ENCODE measurements around the gene TRIM14.
"Not testable (repeated sequence)": the region's sequence is repeated elsewhere in the genome, so short reads cannot be mapped to it uniquely, and the experiment has no call there.

DNA sequence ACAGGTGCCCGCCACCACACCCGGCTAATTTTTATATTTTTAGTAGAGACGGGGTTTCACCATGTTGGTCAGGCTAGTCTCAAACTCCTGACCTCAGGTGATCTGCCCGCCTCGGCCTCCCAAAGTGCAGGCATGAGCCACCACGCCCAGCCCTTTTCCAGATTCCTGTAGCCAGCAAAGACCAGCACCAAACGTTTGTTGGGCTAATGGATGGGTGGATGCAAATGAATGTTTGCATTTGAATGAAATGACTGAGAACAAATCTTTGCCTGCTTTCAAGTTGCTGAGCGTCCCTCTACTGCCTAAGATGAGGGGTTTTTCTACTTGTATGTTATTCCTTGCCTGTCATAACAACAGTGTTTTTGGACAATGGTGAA, 42.5 kb downstream of the TRIM14 start:
- TF ChIP-seq, protein P1, sequence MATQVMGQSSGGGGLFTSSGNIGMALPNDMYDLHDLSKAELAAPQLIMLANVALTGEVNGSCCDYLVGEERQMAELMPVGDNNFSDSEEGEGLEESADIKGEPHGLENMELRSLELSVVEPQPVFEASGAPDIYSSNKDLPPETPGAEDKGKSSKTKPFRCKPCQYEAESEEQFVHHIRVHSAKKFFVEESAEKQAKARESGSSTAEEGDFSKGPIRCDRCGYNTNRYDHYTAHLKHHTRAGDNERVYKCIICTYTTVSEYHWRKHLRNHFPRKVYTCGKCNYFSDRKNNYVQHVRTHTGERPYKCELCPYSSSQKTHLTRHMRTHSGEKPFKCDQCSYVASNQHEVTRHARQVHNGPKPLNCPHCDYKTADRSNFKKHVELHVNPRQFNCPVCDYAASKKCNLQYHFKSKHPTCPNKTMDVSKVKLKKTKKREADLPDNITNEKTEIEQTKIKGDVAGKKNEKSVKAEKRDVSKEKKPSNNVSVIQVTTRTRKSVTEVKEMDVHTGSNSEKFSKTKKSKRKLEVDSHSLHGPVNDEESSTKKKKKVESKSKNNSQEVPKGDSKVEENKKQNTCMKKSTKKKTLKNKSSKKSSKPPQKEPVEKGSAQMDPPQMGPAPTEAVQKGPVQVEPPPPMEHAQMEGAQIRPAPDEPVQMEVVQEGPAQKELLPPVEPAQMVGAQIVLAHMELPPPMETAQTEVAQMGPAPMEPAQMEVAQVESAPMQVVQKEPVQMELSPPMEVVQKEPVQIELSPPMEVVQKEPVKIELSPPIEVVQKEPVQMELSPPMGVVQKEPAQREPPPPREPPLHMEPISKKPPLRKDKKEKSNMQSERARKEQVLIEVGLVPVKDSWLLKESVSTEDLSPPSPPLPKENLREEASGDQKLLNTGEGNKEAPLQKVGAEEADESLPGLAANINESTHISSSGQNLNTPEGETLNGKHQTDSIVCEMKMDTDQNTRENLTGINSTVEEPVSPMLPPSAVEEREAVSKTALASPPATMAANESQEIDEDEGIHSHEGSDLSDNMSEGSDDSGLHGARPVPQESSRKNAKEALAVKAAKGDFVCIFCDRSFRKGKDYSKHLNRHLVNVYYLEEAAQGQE (tag by site-specific recombination; IDR thresholded peaks at IDR 0.05): not testable (repeated sequence)
- TF ChIP-seq, protein P2, sequence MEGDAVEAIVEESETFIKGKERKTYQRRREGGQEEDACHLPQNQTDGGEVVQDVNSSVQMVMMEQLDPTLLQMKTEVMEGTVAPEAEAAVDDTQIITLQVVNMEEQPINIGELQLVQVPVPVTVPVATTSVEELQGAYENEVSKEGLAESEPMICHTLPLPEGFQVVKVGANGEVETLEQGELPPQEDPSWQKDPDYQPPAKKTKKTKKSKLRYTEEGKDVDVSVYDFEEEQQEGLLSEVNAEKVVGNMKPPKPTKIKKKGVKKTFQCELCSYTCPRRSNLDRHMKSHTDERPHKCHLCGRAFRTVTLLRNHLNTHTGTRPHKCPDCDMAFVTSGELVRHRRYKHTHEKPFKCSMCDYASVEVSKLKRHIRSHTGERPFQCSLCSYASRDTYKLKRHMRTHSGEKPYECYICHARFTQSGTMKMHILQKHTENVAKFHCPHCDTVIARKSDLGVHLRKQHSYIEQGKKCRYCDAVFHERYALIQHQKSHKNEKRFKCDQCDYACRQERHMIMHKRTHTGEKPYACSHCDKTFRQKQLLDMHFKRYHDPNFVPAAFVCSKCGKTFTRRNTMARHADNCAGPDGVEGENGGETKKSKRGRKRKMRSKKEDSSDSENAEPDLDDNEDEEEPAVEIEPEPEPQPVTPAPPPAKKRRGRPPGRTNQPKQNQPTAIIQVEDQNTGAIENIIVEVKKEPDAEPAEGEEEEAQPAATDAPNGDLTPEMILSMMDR (tag by site-specific recombination; IDR thresholded peaks at IDR 0.05): not testable (repeated sequence)
- TF ChIP-seq, protein P3, sequence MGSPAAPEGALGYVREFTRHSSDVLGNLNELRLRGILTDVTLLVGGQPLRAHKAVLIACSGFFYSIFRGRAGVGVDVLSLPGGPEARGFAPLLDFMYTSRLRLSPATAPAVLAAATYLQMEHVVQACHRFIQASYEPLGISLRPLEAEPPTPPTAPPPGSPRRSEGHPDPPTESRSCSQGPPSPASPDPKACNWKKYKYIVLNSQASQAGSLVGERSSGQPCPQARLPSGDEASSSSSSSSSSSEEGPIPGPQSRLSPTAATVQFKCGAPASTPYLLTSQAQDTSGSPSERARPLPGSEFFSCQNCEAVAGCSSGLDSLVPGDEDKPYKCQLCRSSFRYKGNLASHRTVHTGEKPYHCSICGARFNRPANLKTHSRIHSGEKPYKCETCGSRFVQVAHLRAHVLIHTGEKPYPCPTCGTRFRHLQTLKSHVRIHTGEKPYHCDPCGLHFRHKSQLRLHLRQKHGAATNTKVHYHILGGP (tag by site-specific recombination; IDR thresholded peaks at IDR 0.05): not testable (repeated sequence)
